GM19395 (cell line): ENCODE measurements around the gene TAX1BP1.
"Not testable (repeated sequence)": the region's sequence is repeated elsewhere in the genome, so short reads cannot be mapped to it uniquely, and the experiment has no call there.

Experiments
- ATAC-seq: cut with Tn5 transposase; IDR thresholded peaks from one replicate; pipeline ENCODE4 v1.9.1; 2021; ENCODE audit warnings: mild to moderate bottlenecking, moderate library complexity; ENCODE audit not compliant: unreplicated experiment

TAX1BP1 gene

GRCh38 chr7:27840760-27841364 is 100.9 kb downstream of the TAX1BP1 start:
- no peak for ATAC-seq

DNA sequence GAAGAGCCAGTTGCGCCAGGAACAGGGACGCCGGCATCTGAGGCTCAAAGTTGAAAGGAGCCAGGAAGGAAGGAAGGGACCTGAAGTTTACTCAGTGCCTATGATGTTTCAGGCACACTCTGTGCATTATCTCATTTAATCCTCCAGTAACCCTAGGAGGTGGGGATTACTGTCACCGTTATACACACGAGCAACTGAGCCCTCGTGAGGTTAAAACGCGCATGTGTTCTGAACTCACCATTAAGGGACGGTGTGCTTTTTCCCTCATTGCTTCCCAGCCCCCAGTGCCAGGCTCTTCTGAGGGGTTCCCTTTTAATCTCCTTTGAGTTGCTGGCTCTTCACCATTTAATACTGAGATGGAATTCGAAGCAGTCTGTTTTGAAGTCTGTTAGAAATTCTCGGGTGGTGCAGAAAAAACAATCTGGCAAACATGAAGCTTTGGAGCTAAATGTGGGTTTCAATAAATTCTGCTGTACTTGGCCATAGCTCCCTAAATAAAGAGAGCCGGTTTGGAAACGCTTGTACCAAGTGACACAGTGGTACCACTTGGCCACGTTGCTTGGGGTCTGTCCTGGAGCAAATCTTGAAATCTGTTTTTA is 102.2 kb downstream of the TAX1BP1 start:
- no peak for ATAC-seq

DNA sequence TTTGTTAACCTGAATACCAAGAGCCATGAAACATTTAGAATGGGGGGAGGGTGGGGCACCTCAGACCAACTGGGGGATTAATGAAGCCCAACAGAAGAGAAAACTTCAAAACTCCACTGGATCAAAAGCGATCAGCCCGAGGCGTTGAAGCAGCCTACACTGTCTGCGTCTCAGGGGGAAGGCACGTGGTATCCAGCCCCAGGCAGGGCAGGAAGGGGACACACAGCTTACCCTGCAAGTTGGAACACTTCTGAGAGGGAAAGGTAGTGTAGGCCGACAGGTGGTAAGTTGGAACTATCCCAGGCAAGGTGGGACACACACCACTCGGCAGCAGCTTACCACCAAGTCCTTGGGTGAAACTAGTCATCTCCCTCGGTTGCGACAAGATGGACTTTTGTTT is 102.9 kb downstream of the TAX1BP1 start:
- ATAC-seq: no peak

DNA sequence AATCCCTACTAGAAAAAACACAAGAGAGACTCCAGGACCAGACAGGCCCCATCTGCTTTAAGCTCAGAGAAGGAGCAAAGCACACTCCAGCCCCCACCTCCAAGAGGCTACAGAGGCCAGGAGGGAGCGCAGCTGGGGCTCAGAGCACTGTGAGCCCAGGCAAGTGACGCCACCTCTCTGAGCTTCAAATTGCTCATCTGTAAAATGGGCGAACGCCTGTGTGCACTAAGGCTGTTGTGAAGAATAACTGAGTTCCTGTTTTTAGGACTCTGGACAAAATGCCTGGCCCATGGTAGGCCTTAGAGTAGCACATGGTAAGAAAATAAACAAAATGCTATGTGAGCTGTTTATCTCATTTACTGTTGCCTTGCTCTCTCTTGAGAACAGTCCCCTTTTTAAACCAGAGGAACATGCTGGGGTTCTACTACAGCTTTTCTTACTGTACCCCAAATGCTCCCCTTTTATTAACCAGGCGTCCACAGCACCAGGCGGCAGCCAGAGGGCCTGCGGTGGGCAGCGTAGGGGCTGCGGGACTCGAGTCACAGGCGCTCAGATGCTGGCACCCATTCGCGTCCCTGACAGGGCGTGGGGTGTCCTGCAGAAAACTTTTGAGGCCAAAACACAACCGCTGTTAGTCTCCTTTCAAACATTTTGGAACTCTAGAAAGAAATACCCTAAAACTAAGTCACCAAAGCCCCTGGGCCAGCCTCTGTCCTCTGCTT is 103.8 kb downstream of the TAX1BP1 start:
- ATAC-seq: no peak

- ATAC-seq: no peak
Measured at GRCh38 chr7:27846388-27846787, 106.4 kb downstream of the TAX1BP1 start.

GRCh38 chr7:27850531-27850930 is 110.6 kb downstream of the TAX1BP1 start:
- ATAC-seq: no peak

GRCh38 chr7:27856703-27857485 is 116.9 kb downstream of the TAX1BP1 start:
- ATAC-seq: not testable (repeated sequence)

- no peak for ATAC-seq
Measured at GRCh38 chr7:27860800-27861199, 120.8 kb downstream of the TAX1BP1 start.

DNA sequence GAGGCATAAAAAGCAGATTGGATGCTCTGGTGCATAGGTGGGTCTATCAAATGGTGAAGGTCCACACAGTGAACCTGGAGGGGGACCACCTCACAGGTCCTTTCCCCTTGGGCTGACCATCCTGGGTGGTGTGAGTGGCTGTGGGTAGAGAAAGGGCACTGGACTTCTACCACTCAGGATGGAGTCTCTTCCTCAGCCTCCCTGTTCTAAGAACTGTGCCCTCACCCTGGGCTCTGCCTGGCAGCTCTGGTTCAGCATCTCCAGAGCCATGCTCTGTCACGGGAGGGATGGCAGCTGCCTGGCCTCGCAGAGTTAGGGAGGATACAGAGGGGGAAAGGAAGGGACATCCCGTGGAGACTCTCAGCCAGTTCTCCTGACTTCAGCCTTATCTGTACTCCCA is 121.8 kb downstream of the TAX1BP1 start:
- ATAC-seq: no peak

GRCh38 chr7:27863880-27864279 is 123.9 kb downstream of the TAX1BP1 start:
- ATAC-seq: no peak

DNA sequence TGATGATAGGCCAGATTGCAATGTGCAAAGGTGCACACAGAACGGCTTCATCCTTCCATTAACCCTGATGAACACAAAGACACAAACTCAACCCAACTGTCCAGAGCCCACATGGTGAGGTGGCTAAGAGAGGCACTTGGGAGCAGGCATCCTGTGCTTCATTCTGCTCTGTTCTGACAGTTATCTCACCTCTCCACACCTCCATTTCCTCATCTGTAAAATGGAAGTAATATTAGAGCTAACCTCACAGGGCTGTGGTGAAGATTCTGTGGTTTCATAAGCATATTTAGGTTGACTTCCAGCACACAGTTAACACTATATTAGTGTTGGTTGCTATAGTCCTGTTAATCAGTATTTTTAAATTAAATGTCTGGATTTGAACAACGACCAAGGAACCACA is 126.3 kb downstream of the TAX1BP1 start:
- no peak for ATAC-seq

DNA sequence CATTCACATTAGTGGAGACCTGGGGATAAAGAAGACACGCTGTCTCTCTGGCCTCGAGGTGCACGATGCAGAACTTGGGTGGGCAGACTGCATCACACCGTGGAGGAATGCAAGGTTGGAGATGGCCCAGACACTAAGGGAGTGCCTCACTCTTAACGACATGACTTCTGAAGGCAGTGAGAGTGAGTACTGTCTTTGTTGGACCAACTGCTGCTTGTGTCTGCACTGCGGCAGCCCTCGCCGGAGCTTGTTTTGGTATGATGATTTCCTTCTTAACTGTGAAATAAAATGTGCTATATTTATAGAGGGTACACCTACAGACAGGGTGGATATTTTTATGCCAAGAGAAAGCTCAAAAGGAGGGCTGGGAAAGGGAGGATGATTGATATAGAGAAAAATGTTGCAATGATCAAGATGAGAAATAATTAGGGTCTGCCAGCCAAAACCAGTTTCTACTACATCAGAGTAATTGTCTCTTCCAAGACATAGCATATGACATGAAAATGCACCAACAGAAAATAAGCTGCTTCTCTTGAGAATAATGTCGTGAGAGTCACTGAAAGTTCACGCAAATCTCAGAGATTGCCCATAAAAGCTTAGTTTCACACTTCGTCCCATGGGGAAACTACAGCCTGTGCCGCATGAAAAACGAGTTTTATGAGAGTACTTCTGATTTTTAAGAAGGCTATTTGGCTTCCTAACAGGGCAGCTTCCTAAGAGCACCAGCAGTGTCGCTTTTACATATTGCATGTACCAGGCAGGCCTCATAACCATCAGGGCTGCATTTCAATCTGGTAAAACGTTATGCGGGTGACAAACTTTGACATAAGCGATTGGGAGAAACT is 127.1 kb downstream of the TAX1BP1 start:
- ATAC-seq: no peak

DNA sequence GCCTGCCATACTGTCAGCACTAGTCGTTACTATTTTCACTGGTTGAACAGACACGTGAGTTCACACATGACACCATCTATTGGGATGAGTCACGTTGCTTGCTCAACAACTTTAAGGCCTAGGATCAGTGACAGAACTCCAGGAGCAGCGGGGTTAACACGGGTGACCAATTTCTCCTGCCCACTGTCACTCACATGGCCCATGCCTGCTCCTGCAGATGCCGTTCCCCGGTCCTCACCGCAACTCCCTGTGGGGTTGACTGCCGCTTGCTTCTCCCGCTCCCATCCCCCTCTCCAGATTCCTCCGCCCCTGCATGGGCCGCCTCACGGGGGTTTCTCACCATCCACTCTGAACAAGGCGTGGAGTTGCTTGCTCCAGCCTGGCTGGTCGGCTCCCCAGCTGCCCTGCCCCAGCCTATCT is 128.2 kb downstream of the TAX1BP1 start:
- ATAC-seq: no peak

DNA sequence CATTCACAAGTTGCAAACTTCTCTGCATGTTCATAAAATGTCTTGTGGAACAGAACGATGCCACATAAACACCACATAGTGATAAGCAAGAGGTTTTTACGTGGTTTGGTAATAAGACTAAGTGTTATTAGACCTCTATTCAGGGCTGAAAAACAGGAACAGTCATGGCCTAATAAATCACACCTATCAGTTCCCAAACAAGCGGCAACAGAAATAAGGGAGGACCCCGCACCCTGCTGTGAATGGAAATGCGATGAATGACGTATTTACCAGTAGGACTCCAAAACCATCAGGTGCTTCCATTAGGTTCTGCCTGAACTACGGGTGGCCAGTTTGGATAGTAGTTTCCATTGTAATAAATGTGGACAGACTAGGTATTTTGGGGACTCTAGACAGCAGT is 129.1 kb downstream of the TAX1BP1 start:
- no peak for ATAC-seq

GRCh38 chr7:27870595-27870994 is 130.6 kb downstream of the TAX1BP1 start:
- no peak for ATAC-seq

- ATAC-seq: no peak
Measured at GRCh38 chr7:27871086-27871485, 131.1 kb downstream of the TAX1BP1 start.

DNA sequence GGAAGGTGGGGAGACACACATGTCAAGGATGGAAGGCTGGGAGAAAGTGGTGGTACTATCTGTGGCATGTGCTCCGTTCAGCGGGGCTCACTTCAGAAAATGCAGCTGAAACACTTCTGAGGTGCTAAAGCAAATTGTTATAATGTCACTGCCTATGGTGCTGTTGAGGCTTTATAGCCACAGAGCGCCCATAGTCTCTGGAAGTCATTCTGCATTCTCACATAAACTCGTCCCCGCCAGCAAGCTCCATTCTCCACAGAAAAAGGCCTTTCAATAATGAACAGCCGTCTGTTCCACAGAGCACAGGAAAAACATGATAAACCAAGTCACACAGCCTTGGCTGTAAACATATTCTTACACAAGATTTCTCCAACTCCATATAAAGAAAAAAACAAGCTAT is 131.9 kb downstream of the TAX1BP1 start:
- ATAC-seq: no peak

GRCh38 chr7:27872356-27873275 is 132.7 kb downstream of the TAX1BP1 start:
- ATAC-seq: no peak
